H1 (cell line): ENCODE measurements around the gene MOV10L1. TPM values are rescaled to one million over a fixed set of nuclear protein-coding genes. Genes with fewer than 3 reads are reported as not detected.

Experiments
- CTCF ChIA-PET: fragments of 300-600 bp; sonication (Branson Sonifier 250); formaldehyde crosslinking; loops from one replicate; lab custom pipeline; 2021; ENCODE audit not compliant: partially characterized antibody; lab: Charles Lee
- POLR2A ChIA-PET: fragments of 300-600 bp; sonication (Branson Sonifier 250); formaldehyde crosslinking; loops from one replicate; lab custom pipeline; 2021; ENCODE audit warnings: inconsistent platforms; ENCODE audit not compliant: partially characterized antibody; lab: Charles Lee
- DNase-seq, 2 experiments: peaks; one replicate each; pipeline versions ENCODE4 v3.0.0 to v3.0.0-alpha.2; 2010 to 2022; ENCODE audit warnings: low spot score in 2 of 2, low read depth in 1 of 2, mixed read lengths in 1 of 2
- FAIRE-seq: peaks from 2 replicates; lab custom pipeline; 2011; peaks lifted over from hg19 to GRCh38; lab: Jason Lieb, UNC
- H2AFZ ChIP-seq: 2 replicates; pipeline ENCODE4 v1.8.1; 2012; ENCODE audit warnings: low read length, inconsistent platforms
- H2AK5ac ChIP-seq: 2 replicates; pipeline ENCODE4 v1.6.1; 2013; ENCODE audit warnings: low read depth, low read length
- H2BK120ac ChIP-seq: replicated peaks from 2 replicates; pipeline ENCODE3; 2013; ENCODE audit warnings: low read depth, low read length, inconsistent platforms
- H2BK12ac ChIP-seq: 2 replicates; pipeline ENCODE4 v1.6.1; 2013; ENCODE audit warnings: low read depth, low read length
- H2BK15ac ChIP-seq: 2 replicates; pipeline ENCODE4 v1.6.1; 2013; ENCODE audit warnings: low read length
- H2BK20ac ChIP-seq: 2 replicates; pipeline ENCODE4 v1.6.1; 2013; ENCODE audit warnings: low read length
- H2BK5ac ChIP-seq: 2 replicates; pipeline ENCODE4 v1.6.1; 2013; ENCODE audit warnings: low read depth, low read length
- H3K14ac ChIP-seq: 2 replicates; pipeline ENCODE4 v1.6.1; 2013; ENCODE audit warnings: inconsistent platforms; ENCODE audit not compliant: insufficient read length
- H3K18ac ChIP-seq: 2 replicates; pipeline ENCODE4 v1.6.1; 2013; ENCODE audit warnings: low read length; ENCODE audit errors: extremely low read depth
- H3K23ac ChIP-seq: 2 replicates; pipeline ENCODE4 v1.6.1; 2013; ENCODE audit warnings: inconsistent platforms; ENCODE audit not compliant: insufficient read length
- H3K23me2 ChIP-seq: 2 replicates; pipeline ENCODE4 v1.6.1; 2013; ENCODE audit warnings: low read depth, low read length
- H3K27ac ChIP-seq: 2 replicates; pipeline ENCODE4 v1.6.1; 2011; ENCODE audit warnings: low read depth, low read length, inconsistent platforms
- H3K27me3 ChIP-seq, 4 experiments: replicated peaks in 1 of 4; 1 replicate in 1 of 4; 2 replicates in 3 of 4; pipeline versions ENCODE4 v1.6.1 to v1.8.1; 2011 to 2013; ENCODE audit warnings: low read length in 3 of 4, mild to moderate bottlenecking in 3 of 4, inconsistent platforms in 2 of 4, mixed read lengths in 2 of 4, moderate library complexity in 1 of 4; ENCODE audit not compliant: control insufficient read depth in 3 of 4, insufficient read depth in 3 of 4; ENCODE audit errors: extremely low read depth in 1 of 4
- H3K36me3 ChIP-seq, 4 experiments: 2 replicates each; pipeline versions ENCODE4 v1.6.1 to v1.8.1; 2011 to 2013; ENCODE audit warnings: mild to moderate bottlenecking in 4 of 4, low read length in 3 of 4, moderate library complexity in 2 of 4, control low read depth in 1 of 4, inconsistent platforms in 1 of 4; ENCODE audit not compliant: insufficient read depth in 4 of 4, control insufficient read depth in 2 of 4
- H3K4ac ChIP-seq: replicated peaks from 2 replicates; pipeline ENCODE3; 2013; ENCODE audit warnings: low read length, low read depth, mixed read lengths, inconsistent platforms; ENCODE audit not compliant: insufficient read length
- H3K4me1 ChIP-seq, 4 experiments: replicated peaks in 1 of 4; 1 replicate in 1 of 4; 2 replicates in 3 of 4; pipeline versions ENCODE4 v1.6.1 to v1.8.1; 2011 to 2013; ENCODE audit warnings: low read length in 3 of 4, inconsistent platforms in 2 of 4, mixed read lengths in 1 of 4; ENCODE audit not compliant: insufficient read depth in 4 of 4, control insufficient read depth in 3 of 4
- H3K4me2 ChIP-seq, 2 experiments: 2 replicates each; pipeline versions ENCODE4 v1.6.1 to v1.8.1; 2011 to 2013; ENCODE audit warnings: low read depth in 2 of 2, low read length in 2 of 2, control low read depth in 1 of 2, inconsistent platforms in 1 of 2, mild to moderate bottlenecking in 1 of 2; ENCODE audit not compliant: insufficient read depth in 1 of 2
- H3K4me3 ChIP-seq, 4 experiments: fragments of 200-600, 300-600 bp in 1 of 4; sonication (generic), shearing (Covaris generic), sonication (Bioruptor Twin) in 1 of 4; 2 replicates each; pipeline versions ENCODE4 v1.5.1 to v1.8.1; 2011 to 2016; ENCODE audit warnings: low read length in 4 of 4, low read depth in 3 of 4, control low read depth in 2 of 4, inconsistent platforms in 2 of 4, mild to moderate bottlenecking in 2 of 4, mixed read lengths in 1 of 4, moderate library complexity in 1 of 4; ENCODE audit not compliant: insufficient read depth in 2 of 4; ENCODE audit errors: extremely low read depth in 1 of 4
- H3K56ac ChIP-seq: replicated peaks from 2 replicates; pipeline ENCODE3; 2013; ENCODE audit warnings: low read depth, mild to moderate bottlenecking, mixed read lengths, low read length, inconsistent platforms; ENCODE audit not compliant: insufficient read length
- H3K79me1 ChIP-seq: 2 replicates; pipeline ENCODE4 v1.6.1; 2013; ENCODE audit warnings: low read depth, low read length, control low read depth
- H3K79me2 ChIP-seq, 2 experiments: 2 replicates each; pipeline versions ENCODE4 v1.6.1 to v1.8.1; 2012 to 2013; ENCODE audit warnings: low read length in 2 of 2, mild to moderate bottlenecking in 2 of 2, inconsistent platforms in 1 of 2; ENCODE audit not compliant: insufficient read depth in 2 of 2, control insufficient read depth in 1 of 2
- H3K9ac ChIP-seq, 4 experiments: replicated peaks in 1 of 4; 1 replicate in 1 of 4; 2 replicates in 3 of 4; pipeline versions ENCODE4 v1.6.1 to v1.8.1; 2011 to 2013; ENCODE audit warnings: low read depth in 3 of 4, low read length in 3 of 4, control low read depth in 2 of 4, mild to moderate bottlenecking in 2 of 4, moderate library complexity in 2 of 4, inconsistent platforms in 1 of 4; ENCODE audit errors: extremely low read depth in 1 of 4
- H3K9me3 ChIP-seq, 2 experiments: 2 replicates each; pipeline versions ENCODE4 v1.6.1 to v1.8.1; 2012 to 2013; ENCODE audit warnings: mild to moderate bottlenecking in 2 of 2, moderate library complexity in 2 of 2, control low read depth in 1 of 2, inconsistent platforms in 1 of 2, low read depth in 1 of 2, low read length in 1 of 2, mixed read lengths in 1 of 2; ENCODE audit not compliant: insufficient read depth in 2 of 2
- H4K20me1 ChIP-seq, 2 experiments: replicated peaks in 1 of 2; 2 replicates each; pipeline versions ENCODE3 to v1.8.1; 2011 to 2013; ENCODE audit warnings: inconsistent platforms in 2 of 2, low read length in 2 of 2, mild to moderate bottlenecking in 1 of 2; ENCODE audit not compliant: insufficient read depth in 2 of 2, control insufficient read depth in 1 of 2
- H4K5ac ChIP-seq: 2 replicates; pipeline ENCODE4 v1.6.1; 2013; ENCODE audit warnings: low read length, low read depth, mixed read lengths, inconsistent platforms; ENCODE audit not compliant: insufficient read length
- H4K8ac ChIP-seq: 2 replicates; pipeline ENCODE4 v1.8.0; 2013; ENCODE audit warnings: mild to moderate bottlenecking, moderate library complexity, low read length, inconsistent platforms; ENCODE audit not compliant: insufficient read depth; ENCODE audit errors: extremely low read depth
- H4K91ac ChIP-seq: replicated peaks from 2 replicates; pipeline ENCODE3; 2013; ENCODE audit warnings: low read length, mixed read lengths, inconsistent platforms; ENCODE audit not compliant: insufficient read length
- CHD2 ChIP-seq: IDR thresholded peaks from 2 replicates; pipeline ENCODE4 v1.6.1; 2012; ENCODE audit warnings: low read length, improper control_type of control experiment
- POLR2A ChIP-seq, 2 experiments: IDR thresholded peaks; 1 replicate in 1 of 2; 2 replicates in 1 of 2; pipeline ENCODE4 v1.6.1; 2011; ENCODE audit warnings: low read depth in 2 of 2, low read length in 2 of 2, mild to moderate bottlenecking in 2 of 2; ENCODE audit errors: control extremely low read depth in 1 of 2
- SUZ12 ChIP-seq: fragments of 200-600 bp; sonication (generic); IDR thresholded peaks from 2 replicates; pipeline ENCODE4 v1.6.1; 2012; ENCODE audit warnings: mild to moderate bottlenecking, inconsistent platforms, low read length, moderate library complexity, mixed read lengths
- WGBS, 2 experiments: shearing (Covaris generic) in 1 of 2; methylation state at CpG; one replicate each; pipeline versions ENCODE4 v1.1.6 to v1.1.7; 2013 to 2015; ENCODE audit warnings: low lambda C conversion rate in 2 of 2, mixed read lengths in 2 of 2, inconsistent platforms in 1 of 2, low coverage in 1 of 2, missing lambda C conversion rate in 1 of 2; ENCODE audit not compliant: insufficient replicate concordance in 2 of 2, insufficient coverage in 1 of 2, insufficient read length in 1 of 2; ENCODE audit errors: extremely low coverage in 1 of 2, missing lambda C conversion rate in 1 of 2; 5-methylcytosine and 5-hydroxymethylcytosine counted together
- polyA plus RNA-seq, 7 experiments: library from polyadenylated mRNA; depleted of rRNA in 3 of 7; stranded (reverse) in 5 of 7; unstranded in 2 of 7; fragments of >200 nt in 5 of 7; fragments of 200-250 nt in 2 of 7; gene quantifications; 1 replicate in 5 of 7; 2 replicates in 1 of 7; 4 replicates in 1 of 7; pipeline versions ENCODE4 v1.2.1 to v1.2.3, GENCODE V29; 2011 to 2013; ENCODE audit warnings: missing spikeins in 2 of 7, mixed read lengths in 2 of 7
- total RNA-seq: library from RNA; stranded (reverse); fragmentation: NEBNext Ultra II Directional; extraction: Animal tissue kit (Norgen Biotek cat#: 25700); gene quantifications from 2 replicates; pipeline ENCODE4 v1.2.1, GENCODE V29; 2021

MOV10L1 gene
- total and polyA plus RNA-seq, 2 of the 8 experiments (the other 6 are each of a cell fraction or from before 2014, with no cell fraction given), result 0.32 TPM; not detected in 1

- CTCF ChIA-PET, result interaction anchor here (1.2 to 2.4 kb wide), 4 partner anchors 9 to 123 kb away, joined by 3 to 9 read pairs (median 5); no protein-coding TSS in a partner anchor
These were observed 5.7 kb upstream of the MOV10L1 start for GRCh38 chr22:50084080-50084477.

More at GRCh38 chr22:50084080-50084477, 5.7 kb upstream of the MOV10L1 start:
- no peak overlapping the region for H3K4me3 ChIP-seq
- no peak overlapping the region for H2AK5ac ChIP-seq
- H3K56ac ChIP-seq, result no peak overlapping the region
- H3K14ac ChIP-seq, result no peak overlapping the region
- H3K27me3 ChIP-seq, result no peaks in the 10 kb centered on the region; a peak in 2 of 7 replicates
- H2AFZ ChIP-seq, result no peak overlapping the region
- H2BK5ac ChIP-seq, result no peak overlapping the region
- peaks cover 0 to 14% (median 7%) of the 10 kb centered on the region in 4 experiments; a peak in 5 of 7 replicates for H3K4me1 ChIP-seq
- no peaks in the 10 kb centered on the region for H3K36me3 ChIP-seq
- H3K79me2 ChIP-seq, result no peaks in the 10 kb centered on the region
- no peaks in the 10 kb centered on the region for H3K23me2 ChIP-seq
- H3K4me2 ChIP-seq, result no peak overlapping the region
- H3K23ac ChIP-seq, result no peak overlapping the region
- POLR2A ChIA-PET, result interaction anchor here (1.5 kb wide), 1 partner anchor 164 kb away, joined by 3 read pairs; no protein-coding TSS in a partner anchor
- no peak overlapping the region for H4K91ac ChIP-seq
- DNase-seq (no peak), FAIRE-seq (no peak)
- no peak overlapping the region for H2BK20ac ChIP-seq
- H3K4ac ChIP-seq, result no peak overlapping the region
- no peak overlapping the region for H3K27ac ChIP-seq
- H3K9ac ChIP-seq, result no peak overlapping the region
- no peak overlapping the region for H2BK120ac ChIP-seq
- TF ChIP-seq POLR2A (IDR thresholded peaks at IDR 0.05; ENCODE audit: control extremely low read depth in 1 of 2, low read depth in 2 of 2, low read length in 2 of 2), result no peak
- no peak for TF ChIP-seq CHD2
- no peak for TF ChIP-seq SUZ12
- no peak overlapping the region for H4K5ac ChIP-seq
- H3K9me3 ChIP-seq, result no peaks in the 10 kb centered on the region
- H4K20me1 ChIP-seq, result no peaks in the 10 kb centered on the region
- no peak overlapping the region; the same call in 1 of the 2 replicates for H4K8ac ChIP-seq
- H3K18ac ChIP-seq, result no peak overlapping the region; the same call in 1 of the 2 replicates
- H2BK12ac ChIP-seq, result 0 out of 2 replicates have a peak overlapping the region, but pooled peaks have one; percentile 17
- H2BK15ac ChIP-seq, result peak overlapping the region; percentile 46; the same call in 1 of the 2 replicates
- 86% methylated on average over 10 of the region's 10 CpGs; no CpG with 5 or more reads in 1 of the 2 experiments for WGBS, 2 experiments
- no peaks in the 10 kb centered on the region for H3K79me1 ChIP-seq
